ENCODE results near the gene MSI2.
"Not testable (repeated sequence)": the region's sequence is repeated elsewhere in the genome, so short reads cannot be mapped to it uniquely, and the experiment has no call there.

MSI2 gene

GRCh38 chr17:57609125-57609877 lies 353.0 kb downstream of the MSI2 start:
- DNase-seq, result no peak

- no peak for DNase-seq
Observed at GRCh38 chr17:57609878-57610270, 353.6 kb downstream of the MSI2 start.

DNA sequence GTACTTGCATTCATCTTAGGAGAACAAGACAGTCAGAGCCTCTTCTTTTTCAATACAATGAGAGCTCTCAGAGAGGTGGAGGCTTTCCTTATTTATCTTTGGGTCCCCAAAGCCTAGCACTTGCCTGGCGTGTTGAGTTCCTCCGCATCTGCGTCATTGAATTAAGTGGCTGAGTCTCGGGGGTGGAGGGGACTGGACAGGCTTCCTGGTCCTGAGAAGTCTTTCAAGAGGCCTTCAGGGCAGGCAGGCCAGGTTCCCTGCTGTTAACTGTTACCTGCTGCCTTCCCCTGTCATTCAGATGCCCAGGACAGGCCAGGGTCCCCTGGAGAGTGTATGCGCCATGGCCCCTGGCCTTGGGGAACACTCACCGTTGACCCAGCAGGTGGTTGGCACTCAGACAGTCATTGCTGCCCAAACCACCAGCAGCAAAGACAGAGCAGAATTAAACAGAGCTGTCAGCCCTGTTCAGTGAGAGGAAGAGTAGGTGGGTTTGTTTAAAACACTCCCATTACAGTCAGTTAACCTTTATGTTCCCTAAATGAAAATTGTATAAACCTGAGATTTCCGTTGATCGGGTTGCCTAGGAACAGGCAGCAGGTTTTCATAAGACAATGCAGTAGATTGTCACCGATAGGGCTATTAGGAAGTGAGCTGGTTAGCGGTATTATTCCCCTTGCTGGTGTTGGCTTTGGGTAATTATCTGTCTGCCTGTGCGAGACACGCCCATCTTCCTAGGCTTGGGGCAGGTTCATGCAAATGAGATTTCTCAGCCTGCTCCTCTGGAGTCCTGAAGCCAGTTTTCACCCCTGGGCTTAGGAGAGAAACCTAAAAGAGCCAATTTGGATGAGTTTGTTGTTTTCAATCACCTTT lies 356.1 kb downstream of the MSI2 start:
- DNase-seq, result peak; percentile 3

- peak; percentile 95 for DNase-seq
Observed at GRCh38 chr17:57614742-57615141, 358.4 kb downstream of the MSI2 start.

DNA sequence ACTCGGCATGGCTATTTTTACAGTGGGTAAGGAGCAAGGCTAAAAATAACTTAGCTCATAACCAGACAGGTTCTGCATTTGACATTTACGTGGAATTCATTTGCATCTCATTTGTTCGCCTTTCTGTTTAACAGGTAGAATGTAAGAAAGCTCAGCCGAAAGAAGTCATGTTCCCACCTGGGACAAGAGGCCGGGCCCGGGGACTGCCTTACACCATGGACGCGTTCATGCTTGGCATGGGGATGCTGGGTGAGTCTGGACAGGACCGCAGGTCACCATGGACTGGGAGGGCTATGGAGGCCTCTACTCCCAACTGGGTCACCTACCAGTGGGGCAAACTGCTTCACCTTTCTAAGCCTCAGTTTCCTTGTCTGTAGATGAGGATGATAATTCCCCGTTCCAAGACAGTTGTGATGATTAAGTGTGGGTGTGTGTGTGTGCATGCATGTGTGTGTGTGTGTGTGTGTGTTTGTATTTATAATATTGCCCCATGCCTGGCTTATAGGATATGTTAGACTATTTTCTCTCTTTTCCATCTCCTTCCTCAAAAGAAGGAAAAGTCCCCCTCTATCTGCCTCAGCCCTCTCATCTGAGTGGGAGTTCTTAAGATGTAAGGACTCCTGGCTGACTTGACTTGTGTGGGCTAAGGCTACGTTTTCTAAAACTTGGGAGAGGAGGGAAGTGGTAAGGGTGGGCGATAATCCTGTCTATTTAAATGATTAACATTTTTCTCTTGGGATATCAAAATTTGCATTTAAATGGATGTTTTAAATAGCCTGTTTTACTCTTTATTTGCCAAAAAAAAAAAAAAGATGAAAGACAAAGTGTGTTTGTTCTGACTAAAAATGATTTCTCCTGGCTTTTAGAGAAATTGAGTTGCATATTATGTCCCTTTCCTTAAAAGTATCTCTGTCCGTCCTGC lies 359.8 kb downstream of the MSI2 start:
- no peak for DNase-seq

GRCh38 chr17:57617218-57617617 lies 360.9 kb downstream of the MSI2 start:
- no peak for DNase-seq

DNA sequence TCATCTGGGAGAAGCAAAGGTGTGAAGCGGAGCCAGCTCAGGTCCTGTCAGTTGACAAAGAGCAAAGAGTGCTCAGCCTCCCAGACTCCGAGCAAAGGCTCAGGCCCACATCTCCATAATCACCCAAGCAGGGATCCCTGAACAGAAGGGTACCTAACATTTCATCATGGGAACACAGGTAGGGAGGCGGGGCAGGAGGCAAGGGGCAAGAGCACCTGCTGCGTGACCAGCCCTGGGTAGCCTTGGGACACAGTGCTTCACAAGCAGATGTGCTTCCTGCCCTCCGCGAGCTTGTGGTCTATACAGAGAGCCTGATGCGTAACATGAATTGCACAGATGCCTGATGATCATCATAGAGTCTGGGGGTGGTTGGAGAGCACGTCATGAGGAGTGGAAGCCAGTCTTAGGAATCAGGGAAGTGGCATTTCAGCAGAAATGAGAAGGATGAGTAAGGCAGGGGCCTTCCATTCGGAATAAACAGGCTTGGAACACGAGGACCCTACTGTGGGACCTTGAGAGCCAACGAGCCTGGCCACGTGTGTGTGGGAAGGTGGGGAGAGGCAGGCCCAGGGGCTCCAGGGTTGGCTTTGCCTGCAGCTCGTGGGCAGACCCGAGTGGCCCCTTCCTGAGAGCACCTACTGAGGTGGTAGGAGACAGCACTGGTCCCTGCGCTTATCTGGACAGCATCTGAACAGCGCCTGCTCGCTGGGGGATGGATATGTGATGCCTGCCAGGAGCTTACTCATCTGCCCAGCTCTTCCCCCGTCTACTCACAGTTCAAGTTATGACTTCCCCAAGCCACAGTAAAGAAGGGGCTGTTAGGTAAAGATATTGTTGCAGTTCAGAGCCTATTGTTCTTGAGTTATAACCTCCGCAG lies 363.0 kb downstream of the MSI2 start:
- DNase-seq, result no peak

DNA sequence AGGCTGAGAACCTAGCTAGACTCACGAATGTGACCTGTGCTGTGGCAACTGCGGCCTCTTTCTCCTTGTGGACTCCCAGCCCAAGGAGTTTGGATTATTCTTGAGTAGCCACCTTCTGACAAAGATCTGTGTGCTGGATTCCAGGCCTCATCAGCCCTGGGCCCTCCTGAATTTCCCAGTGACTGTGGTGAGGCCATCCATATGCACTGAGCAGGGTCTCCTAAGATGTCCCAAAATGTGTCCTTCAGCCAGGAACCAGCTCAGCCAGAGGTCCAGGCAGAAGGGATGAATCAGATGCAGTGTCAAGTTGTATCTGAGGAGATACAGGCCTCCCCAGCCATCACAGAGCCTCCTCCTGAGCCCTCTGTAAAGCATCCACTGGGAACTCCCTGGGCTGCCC lies 364.3 kb downstream of the MSI2 start:
- DNase-seq, result no peak

- DNase-seq, result not testable (repeated sequence)
Observed at GRCh38 chr17:57621791-57622190, 365.5 kb downstream of the MSI2 start.

DNA sequence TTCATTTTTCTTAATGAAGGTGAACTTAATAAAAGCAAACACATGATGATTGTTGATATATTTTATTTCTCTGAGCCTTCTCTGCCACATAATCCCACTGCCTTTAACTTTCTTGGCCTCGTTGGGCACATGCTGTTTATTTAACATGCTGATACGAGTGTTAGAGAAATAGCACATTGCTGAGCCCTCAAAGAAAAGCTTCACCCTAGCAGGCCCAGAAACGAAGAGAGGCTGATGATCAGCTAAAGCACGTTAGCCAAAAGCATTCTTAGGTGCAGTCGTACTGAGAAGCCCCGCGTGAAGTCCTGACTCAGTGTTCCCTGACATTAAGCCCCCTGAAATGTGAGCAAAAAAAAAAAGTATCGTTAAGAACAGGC lies 366.0 kb downstream of the MSI2 start:
- no peak for DNase-seq

DNA sequence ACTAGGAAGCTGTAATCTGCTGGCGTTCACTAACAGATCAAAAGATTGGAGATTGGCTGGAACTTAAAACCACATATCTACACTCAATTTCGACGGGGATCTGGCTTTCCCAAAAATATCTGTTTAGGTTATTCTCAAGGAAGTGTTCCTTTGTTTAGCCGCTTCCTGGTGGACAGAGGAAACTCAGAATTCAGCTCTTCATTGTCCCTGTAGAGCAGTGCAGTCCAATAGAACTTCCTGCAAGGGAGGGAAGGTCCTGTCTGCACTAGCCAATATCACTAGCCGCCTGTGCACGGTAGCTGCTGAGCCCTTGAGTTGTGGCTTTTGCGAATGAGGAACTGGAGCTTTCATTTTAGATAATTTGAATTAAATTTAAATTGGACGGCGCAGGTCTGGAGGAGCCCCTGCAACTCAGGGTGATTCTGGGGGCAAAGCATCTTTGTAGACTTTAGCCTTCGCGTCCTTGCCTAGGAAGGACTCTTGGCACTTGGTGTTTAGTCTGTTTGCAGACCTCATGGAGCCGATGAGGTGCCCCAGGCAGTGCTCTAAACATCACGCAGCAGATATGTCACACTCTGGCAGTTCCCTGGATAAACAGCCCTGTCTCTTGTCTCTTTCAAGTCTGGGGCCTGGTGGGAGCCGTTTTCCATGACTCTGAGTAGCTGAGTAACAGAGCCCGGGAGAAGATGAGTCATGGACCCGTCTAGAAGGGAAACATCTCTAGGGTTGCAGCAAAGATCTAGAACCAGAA lies 366.5 kb downstream of the MSI2 start:
- no peak for DNase-seq

DNA sequence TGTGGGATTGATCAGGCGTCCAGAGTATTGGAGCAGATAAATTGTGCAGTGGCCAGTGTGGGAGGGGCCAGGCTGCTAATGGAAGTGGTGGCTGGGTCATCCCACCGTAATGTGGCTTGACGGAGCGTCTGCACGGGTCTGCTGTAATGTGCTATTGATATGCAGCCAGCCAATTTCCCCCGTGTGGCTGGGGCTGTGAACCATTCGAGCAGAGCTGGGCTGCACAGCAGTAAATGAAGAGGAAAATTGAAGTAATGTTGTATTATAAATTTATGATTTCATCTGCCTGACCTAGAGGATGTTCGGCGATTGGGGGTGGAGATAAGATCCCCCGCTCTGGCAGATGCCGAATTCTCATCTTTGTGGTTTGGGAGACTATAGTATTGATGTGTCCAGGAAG lies 367.3 kb downstream of the MSI2 start:
- DNase-seq, result no peak

DNA sequence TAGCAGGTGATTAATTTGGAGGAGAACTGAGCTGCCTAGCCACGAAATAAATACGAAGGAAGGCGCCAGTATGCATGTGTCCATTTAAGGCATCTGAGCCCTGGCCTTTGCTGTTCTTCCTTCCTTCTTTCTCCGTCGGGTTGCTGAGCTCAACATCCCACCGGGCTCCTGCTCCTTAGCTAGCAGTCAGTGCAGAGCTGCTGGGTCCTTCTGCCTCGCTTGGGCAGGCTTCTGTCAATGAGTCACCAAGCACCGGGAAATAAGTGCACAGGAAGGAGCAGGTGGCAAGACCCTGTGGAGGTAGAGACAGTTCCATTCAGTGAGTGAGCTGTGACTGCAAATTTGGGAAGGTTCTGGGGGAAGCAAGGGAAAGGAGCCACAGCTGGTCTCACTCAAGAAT lies 368.1 kb downstream of the MSI2 start:
- no peak for DNase-seq

- DNase-seq, result no peak
Observed at GRCh38 chr17:57625511-57625910, 369.2 kb downstream of the MSI2 start.

- no peak for DNase-seq
Observed at GRCh38 chr17:57625957-57626356, 369.6 kb downstream of the MSI2 start.

- DNase-seq, result no peak
Observed at GRCh38 chr17:57626520-57627210, 370.3 kb downstream of the MSI2 start.

GRCh38 chr17:57627591-57627990 lies 371.3 kb downstream of the MSI2 start:
- DNase-seq, result no peak

DNA sequence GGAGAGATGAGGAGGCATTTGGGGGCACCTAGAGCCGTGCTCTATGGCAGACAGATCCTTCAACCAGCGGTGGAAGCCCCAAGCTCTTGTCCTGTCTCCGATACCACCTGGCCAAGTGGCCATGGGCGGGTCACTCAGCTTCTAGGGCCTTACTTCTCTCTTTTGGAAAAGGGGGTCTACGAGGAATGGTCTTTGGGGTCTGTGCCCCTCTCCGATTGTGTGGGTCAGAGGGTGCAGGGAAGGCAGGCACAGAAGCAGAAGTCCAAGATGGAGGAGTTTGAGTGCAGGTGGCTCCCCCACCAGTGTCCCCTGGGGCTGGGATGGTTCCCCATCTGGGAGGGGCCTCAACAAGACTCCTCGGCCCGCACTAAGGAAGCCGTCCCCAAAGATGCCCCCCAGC lies 372.1 kb downstream of the MSI2 start:
- DNase-seq, result no peak

DNA sequence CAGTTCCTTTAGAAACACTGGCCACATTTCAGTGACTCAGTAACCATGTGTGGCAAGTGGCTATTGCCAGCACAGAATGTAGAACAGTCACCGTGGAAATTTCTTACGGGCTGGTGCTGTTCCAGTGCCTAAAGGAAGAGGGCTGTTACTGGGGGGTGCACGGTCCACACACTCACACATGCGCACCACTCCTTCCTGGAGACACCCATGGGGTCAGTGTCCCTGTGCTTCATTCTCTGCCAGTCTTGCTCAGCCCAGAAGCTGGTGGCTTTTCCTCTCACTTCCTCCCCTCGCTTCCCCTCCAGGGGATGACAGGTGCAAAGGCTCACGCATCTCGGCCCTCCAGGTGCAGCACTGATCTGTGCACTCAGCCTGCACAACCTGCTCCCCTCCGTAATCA lies 373.1 kb downstream of the MSI2 start:
- no peak for DNase-seq

DNA sequence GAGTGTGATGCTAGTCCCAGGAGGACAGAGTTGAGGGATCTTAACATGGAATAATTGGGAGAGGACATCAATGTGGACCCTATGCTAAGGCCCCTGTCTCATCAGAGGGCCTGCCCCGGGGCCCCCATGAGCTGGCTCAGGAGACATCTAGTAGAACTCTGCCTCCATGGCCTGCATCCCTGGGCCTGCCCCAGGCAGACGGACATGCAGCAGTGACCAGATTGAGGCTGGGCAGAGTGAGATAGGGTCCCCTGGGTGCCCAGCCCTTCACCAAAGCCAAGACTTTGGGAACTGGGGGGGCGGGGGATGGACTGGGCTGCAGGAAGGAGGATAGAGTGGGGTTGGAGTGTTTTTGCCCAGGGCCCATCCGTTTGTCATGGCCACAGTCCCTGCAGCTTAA lies 373.6 kb downstream of the MSI2 start:
- DNase-seq, result no peak

GRCh38 chr17:57630736-57631135 lies 374.4 kb downstream of the MSI2 start:
- no peak for DNase-seq
